ENCODE results near the gene NKAPL.

DNA sequence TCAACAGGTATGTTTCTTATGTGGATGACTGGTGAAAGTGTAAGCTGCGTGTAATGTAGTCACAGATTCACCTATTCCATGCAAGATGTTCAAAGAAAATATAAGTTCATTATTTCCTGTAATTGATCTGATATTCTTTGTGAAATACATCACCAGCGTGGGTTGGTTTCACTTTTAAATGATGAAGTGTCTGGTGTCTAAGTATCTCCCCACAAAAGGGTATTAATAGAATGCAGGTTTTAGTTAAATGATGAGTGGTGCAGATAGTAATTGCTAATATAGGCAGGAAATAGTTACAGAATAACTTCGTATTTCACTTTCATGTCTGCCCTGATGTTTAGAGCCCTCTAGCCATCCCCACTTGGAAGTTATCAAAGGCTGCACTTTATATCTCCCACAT lies 44.5 kb downstream of the NKAPL start:
- TF ChIP-seq EZH2 (IDR thresholded peaks at IDR 0.05) (no peak), JUND (IDR thresholded peaks at IDR 0.05) (no peak), FOSL1 (IDR thresholded peaks at IDR 0.05; ENCODE audit: low read depth) (no peak), POLR2A (IDR thresholded peaks at IDR 0.05; ENCODE audit: borderline replicate concordance, extremely low read depth, insufficient read depth, insufficient read length) (no peak), EGR1 (IDR thresholded peaks at IDR 0.05; ENCODE audit: low read depth) (no peak)
- TF ChIP-seq, protein P1, sequence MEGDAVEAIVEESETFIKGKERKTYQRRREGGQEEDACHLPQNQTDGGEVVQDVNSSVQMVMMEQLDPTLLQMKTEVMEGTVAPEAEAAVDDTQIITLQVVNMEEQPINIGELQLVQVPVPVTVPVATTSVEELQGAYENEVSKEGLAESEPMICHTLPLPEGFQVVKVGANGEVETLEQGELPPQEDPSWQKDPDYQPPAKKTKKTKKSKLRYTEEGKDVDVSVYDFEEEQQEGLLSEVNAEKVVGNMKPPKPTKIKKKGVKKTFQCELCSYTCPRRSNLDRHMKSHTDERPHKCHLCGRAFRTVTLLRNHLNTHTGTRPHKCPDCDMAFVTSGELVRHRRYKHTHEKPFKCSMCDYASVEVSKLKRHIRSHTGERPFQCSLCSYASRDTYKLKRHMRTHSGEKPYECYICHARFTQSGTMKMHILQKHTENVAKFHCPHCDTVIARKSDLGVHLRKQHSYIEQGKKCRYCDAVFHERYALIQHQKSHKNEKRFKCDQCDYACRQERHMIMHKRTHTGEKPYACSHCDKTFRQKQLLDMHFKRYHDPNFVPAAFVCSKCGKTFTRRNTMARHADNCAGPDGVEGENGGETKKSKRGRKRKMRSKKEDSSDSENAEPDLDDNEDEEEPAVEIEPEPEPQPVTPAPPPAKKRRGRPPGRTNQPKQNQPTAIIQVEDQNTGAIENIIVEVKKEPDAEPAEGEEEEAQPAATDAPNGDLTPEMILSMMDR (IDR thresholded peaks at IDR 0.05 in 2 of 3, conservative IDR thresholded peaks at IDR 0.05 in 1 of 3; ENCODE audit: borderline replicate concordance in 1 of 3, insufficient read depth in 1 of 3, low read depth in 2 of 3, low read length in 2 of 3): no peak

All from HCT116 (cell line).